ENCODE results near the gene CHCHD3.
A peak's percentile ranks its signal among the peaks of the same experiment; 100 is the strongest.
"Not testable (repeated sequence)": the region's sequence is repeated elsewhere in the genome, so short reads cannot be mapped to it uniquely, and the experiment has no call there.

Gene CHCHD3

GRCh38 chr7:132897093-132897687, 184.7 kb downstream of the CHCHD3 start:
- DNase-seq: no peak

GRCh38 chr7:132895231-132895630, 186.7 kb downstream of the CHCHD3 start:
- DNase-seq: no peak

- no peak for DNase-seq
These were observed 188.3 kb downstream of the CHCHD3 start for GRCh38 chr7:132893560-132893959.

GRCh38 chr7:132892744-132893143, 189.1 kb downstream of the CHCHD3 start:
- not testable (repeated sequence) for DNase-seq

- DNase-seq: no peak
These were observed 190.3 kb downstream of the CHCHD3 start for GRCh38 chr7:132891554-132891953.

- DNase-seq: peak; percentile 44
These were observed 199.0 kb downstream of the CHCHD3 start for GRCh38 chr7:132882714-132883428.

- no peak for DNase-seq
These were observed 200.6 kb downstream of the CHCHD3 start for GRCh38 chr7:132881317-132881716.

- DNase-seq: no peak
These were observed 202.3 kb downstream of the CHCHD3 start for GRCh38 chr7:132879579-132879978.

GRCh38 chr7:132878204-132878919, 203.5 kb downstream of the CHCHD3 start:
- no peak for DNase-seq

GRCh38 chr7:132877573-132877972, 204.3 kb downstream of the CHCHD3 start:
- no peak for DNase-seq

GRCh38 chr7:132876576-132876975, 205.3 kb downstream of the CHCHD3 start:
- DNase-seq: no peak

GRCh38 chr7:132872034-132872433, 209.9 kb downstream of the CHCHD3 start:
- DNase-seq: no peak

- DNase-seq: no peak
These were observed 210.5 kb downstream of the CHCHD3 start for GRCh38 chr7:132871419-132871818.

GRCh38 chr7:132869166-132869861, 212.6 kb downstream of the CHCHD3 start:
- DNase-seq: no peak

- DNase-seq: no peak
These were observed 215.3 kb downstream of the CHCHD3 start for GRCh38 chr7:132866551-132866950.

- DNase-seq: no peak
These were observed 215.8 kb downstream of the CHCHD3 start for GRCh38 chr7:132866144-132866531.

- no peak for DNase-seq
These were observed 216.3 kb downstream of the CHCHD3 start for GRCh38 chr7:132865366-132866143.

GRCh38 chr7:132861940-132862554, 219.8 kb downstream of the CHCHD3 start:
- no peak for DNase-seq

- DNase-seq: no peak
These were observed 220.5 kb downstream of the CHCHD3 start for GRCh38 chr7:132861424-132861823.

GRCh38 chr7:132859199-132859598, 222.7 kb downstream of the CHCHD3 start:
- no peak for DNase-seq

- no peak for DNase-seq
These were observed 223.1 kb downstream of the CHCHD3 start for GRCh38 chr7:132858760-132859159.

GRCh38 chr7:132858251-132858650, 223.6 kb downstream of the CHCHD3 start:
- no peak for DNase-seq

All from stimulated activated CD8-positive, alpha-beta memory T cell treated with anti-CD3 and anti-CD28 coated beads, Interleukin-4, amount 100 ng/mL, for 48 hours (primary cell).